Adrenal gland (tissue), 12 donors: Measurements from ENCODE around the gene PNPLA7. TPM values are rescaled to one million over a fixed set of nuclear protein-coding genes. Genes with fewer than 3 reads are reported as not detected.

Source experiments
- DNase-seq, 7 donors: peaks; one replicate each; pipeline ENCODE4 v3.0.0-alpha.2; 2019 to 2020
- H3K27ac ChIP-seq, 5 donors: fragments of 200-600 bp; sonication (generic) in 4 of 5; 1 replicate in 3 of 5; 2 replicates in 2 of 5; pipeline versions ENCODE4 v1.5.1 to v1.8.0; 2016 to 2020; ENCODE audit warnings: mild to moderate bottlenecking in 1 of 5
- H3K27me3 ChIP-seq: fragments of 200-600 bp; 2 replicates; pipeline ENCODE4 v1.8.0; 2021
- H3K36me3 ChIP-seq, 2 donors: fragments of 200-600 bp; replicated peaks in 1 of 2; 1 replicate in 1 of 2; 2 replicates in 1 of 2; pipeline versions ENCODE4 v1.5.1 to v1.8.0; 2018 to 2022
- H3K4me1 ChIP-seq, 2 donors: fragments of 200-600 bp; replicated peaks in 1 of 2; 1 replicate in 1 of 2; 2 replicates in 1 of 2; pipeline versions ENCODE4 v1.5.1 to v1.8.0; 2018 to 2021
- H3K4me3 ChIP-seq, 4 donors: fragments of 200-600 bp; sonication (generic) in 3 of 4; one replicate each; pipeline ENCODE4 v1.5.1; 2016 to 2018
- H3K9me3 ChIP-seq, 3 donors: fragments of 200-600 bp; sonication (generic) in 1 of 3; replicated peaks in 1 of 3; 1 replicate in 2 of 3; 2 replicates in 1 of 3; pipeline versions ENCODE4 v1.5.1 to v1.8.0; 2016 to 2021
- POLR2A ChIP-seq, 2 donors: fragments of 450-650 bp; IDR thresholded peaks; one replicate each; pipeline ENCODE4 v1.6.1; 2017; ENCODE audit warnings: antibody characterized with exemption in 2 of 2, mild to moderate bottlenecking in 2 of 2, moderate library complexity in 1 of 2
- WGBS, 4 donors: extraction: QIAGEN DNeasy Blood & Tissue Kit in 2 of 4; methylation state at CpG; one replicate each; pipeline versions ENCODE4 v1.1.5 to v1.1.7; 2013 to 2017; 5-methylcytosine and 5-hydroxymethylcytosine counted together
- intact Hi-C, 2 donors: fragments of 100-400 bp; cut with DNase I; formaldehyde crosslinking; loops; one replicate each; pipeline versions ENCODE4 v1.14.1 to v1.15.0; 2022 to 2023
- polyA plus RNA-seq, 3 donors: library from polyadenylated mRNA; stranded (reverse); fragments of 200-250 nt in 2 of 3; fragments of 350-450 nt in 1 of 3; fragmentation: Illumina TruSeq in 1 of 3; extraction: RNeasy Lipid Tissue Mini Kit (QIAGEN cat#74804) in 1 of 3; gene quantifications; one replicate each; pipeline ENCODE4 v1.2.3, GENCODE V29; 2013 to 2014
- total RNA-seq, 9 donors: library from RNA; depleted of rRNA in 4 of 9; stranded (reverse); fragments of >200 nt in 4 of 9; fragments of 120-200 nt in 1 of 9; fragmentation: NEBNext Ultra II Directional in 1 of 9; extraction: Animal tissue kit (Norgen Biotek cat#: 25700) in 1 of 9; gene quantifications; one replicate each; pipeline versions ENCODE4 v1.1.0 to v1.2.4, GENCODE V29; 2013 to 2023
- TF ChIP-seq, protein P1 (sequence below), 6 experiments: fragments of 450-650 bp in 4 of 6; fragments of 200-600 bp in 2 of 6; sonication (generic) in 1 of 6; IDR thresholded peaks; 1 replicate in 5 of 6; 2 replicates in 1 of 6; pipeline versions ENCODE4 v1.5.1 to v1.8.0; 2016 to 2021; ENCODE audit warnings: antibody characterized with exemption in 6 of 6, mild to moderate bottlenecking in 2 of 6, moderate library complexity in 1 of 6
- donor health status: healthy with polysubstance abuse.
- donor health status: Bipolar disorder and iron deficiency.
- donor health status: DM: yes; HTN: yes; CAD: no.
- donor health status: DM: no; HTN: no; CAD: no.
- donor health status: DM: no; HTN: no; CAD: no.
- donor health status: DM: yes; HTN: yes; CAD: no.

PNPLA7 gene
- total and polyA plus RNA-seq, 12 donors: 0.44 to 64.1 (median 10.8) TPM

DNA sequence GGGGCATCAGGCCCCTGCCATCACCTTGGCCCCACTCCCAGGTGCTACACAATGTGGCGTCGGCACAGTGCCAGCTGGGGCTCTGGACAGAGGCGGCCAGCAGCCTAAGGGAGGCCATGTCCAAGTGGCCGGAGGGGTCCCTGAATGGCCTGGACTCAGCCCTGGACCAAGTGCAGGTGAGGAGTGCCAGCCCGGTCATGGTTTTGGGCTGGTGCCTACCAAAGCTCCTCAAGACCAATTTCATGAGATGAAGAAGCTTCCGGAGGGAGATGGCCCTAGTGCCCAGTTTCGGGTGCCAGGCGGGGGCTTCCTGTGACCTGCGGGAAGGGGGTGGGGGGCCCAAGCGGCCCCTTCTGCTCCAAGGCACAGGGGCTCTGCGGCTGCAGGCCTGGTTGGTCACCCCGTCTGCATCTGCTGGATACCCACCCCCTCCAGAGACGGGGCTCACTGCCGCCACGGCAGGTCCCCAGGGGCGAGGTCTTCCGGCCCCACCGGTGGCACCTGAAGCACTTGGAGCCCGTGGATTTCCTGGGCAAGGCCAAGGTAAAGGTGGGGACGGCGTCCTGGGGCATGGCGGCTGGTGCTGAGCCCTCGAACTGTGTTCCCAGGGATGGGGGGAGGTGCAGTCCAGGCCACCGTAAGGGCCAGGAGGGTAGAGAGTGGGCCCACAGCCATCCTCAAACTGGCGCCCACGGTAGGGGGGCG is 121.2 kb downstream of the PNPLA7 start:
- H3K27me3 ChIP-seq: no peaks in the 10 kb centered on the region
- H3K36me3 ChIP-seq: no peaks in the 10 kb centered on the region
- H3K4me1 ChIP-seq: peaks cover 0 to 2% of the 10 kb centered on the region in 2 donors
- DNase-seq: no peak
- no peaks in the 10 kb centered on the region for H3K9me3 ChIP-seq
- H3K4me3 ChIP-seq: no peak overlapping the region
- H3K27ac ChIP-seq: no peak overlapping the region
- 79 to 87% (median 82%) methylated on average over 6 to 27 of the region's 27 CpGs for WGBS, 4 donors
- intact Hi-C loops: no loop called here
- TF ChIP-seq, protein P1, sequence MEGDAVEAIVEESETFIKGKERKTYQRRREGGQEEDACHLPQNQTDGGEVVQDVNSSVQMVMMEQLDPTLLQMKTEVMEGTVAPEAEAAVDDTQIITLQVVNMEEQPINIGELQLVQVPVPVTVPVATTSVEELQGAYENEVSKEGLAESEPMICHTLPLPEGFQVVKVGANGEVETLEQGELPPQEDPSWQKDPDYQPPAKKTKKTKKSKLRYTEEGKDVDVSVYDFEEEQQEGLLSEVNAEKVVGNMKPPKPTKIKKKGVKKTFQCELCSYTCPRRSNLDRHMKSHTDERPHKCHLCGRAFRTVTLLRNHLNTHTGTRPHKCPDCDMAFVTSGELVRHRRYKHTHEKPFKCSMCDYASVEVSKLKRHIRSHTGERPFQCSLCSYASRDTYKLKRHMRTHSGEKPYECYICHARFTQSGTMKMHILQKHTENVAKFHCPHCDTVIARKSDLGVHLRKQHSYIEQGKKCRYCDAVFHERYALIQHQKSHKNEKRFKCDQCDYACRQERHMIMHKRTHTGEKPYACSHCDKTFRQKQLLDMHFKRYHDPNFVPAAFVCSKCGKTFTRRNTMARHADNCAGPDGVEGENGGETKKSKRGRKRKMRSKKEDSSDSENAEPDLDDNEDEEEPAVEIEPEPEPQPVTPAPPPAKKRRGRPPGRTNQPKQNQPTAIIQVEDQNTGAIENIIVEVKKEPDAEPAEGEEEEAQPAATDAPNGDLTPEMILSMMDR (IDR thresholded peaks at IDR 0.05): no peak
- no peak for TF ChIP-seq POLR2A (IDR thresholded peaks at IDR 0.05)

DNA sequence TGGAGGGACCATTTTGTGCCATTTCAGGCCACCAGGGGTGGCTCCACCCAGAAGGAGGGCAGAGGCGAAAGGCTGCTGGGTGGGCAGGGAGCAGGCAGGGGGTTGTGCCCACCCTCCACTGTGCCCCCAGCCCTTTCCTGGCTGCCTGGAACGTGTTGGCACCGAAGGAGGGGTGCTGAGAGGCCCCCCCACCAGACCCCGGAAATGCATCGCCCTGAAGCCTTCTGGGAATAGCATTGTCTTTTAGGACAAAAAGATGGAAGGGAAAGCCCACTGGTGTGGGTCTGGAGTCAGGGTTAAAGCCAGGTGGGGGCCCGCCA is 121.9 kb downstream of the PNPLA7 start:
- DNase-seq: no peak
- H3K9me3 ChIP-seq: no peaks in the 10 kb centered on the region
- no peak for TF ChIP-seq POLR2A (IDR thresholded peaks at IDR 0.05)
- TF ChIP-seq, protein P1 (IDR thresholded peaks at IDR 0.05): no peak
- H3K27me3 ChIP-seq: no peaks in the 10 kb centered on the region
- peaks cover 0 to 8% of the 10 kb centered on the region in 2 donors for H3K4me1 ChIP-seq
- no peaks in the 10 kb centered on the region for H3K36me3 ChIP-seq
- no peak overlapping the region for H3K27ac ChIP-seq
- no peak overlapping the region for H3K4me3 ChIP-seq
- intact Hi-C loops: no loop called here
- 73 to 88% (median 74%) methylated on average over 5 to 6 of the region's 6 CpGs; no CpG with 5 or more reads in 1 of the 4 donors for WGBS, 4 donors

DNA sequence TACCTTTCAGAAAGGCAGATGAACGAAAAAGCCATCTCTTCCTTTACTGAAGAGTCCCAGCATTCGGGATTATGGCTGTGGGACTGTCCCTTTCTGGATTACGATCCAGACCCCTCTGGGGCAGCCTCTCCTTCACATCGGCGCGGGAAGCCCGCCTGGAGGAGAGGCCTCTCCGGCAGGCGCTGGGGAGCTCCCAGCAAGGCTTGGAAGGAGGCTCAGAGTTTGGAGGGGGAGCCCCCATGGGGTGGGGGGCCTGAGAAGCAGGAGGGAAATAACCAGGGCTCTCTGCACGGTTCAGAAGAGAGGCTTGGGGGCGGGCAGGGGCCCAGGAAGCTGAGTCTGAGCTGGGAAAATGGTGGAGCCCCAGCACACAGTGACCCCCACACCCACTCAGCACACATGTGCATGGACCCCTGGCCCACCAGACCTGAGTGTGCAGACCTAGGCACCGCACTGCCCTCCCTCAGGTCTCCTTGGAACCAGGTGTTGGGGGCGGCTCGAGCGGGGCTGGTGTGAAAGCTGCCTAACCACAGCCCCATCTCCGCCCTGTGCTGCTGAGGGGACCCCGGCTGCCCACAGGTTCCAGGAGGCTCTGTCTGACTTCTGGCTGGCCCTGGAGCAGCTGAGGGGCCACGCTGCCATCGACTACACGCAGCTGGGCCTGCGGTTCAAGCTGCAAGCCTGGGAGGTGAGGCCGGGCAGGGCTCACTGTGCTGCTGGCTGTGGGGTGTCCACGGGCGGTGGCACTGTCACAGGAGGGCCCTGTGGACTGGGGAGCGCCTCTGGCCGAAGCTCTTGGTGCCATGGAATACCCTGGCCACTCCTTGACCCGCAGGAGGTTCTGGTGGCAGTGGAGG is 122.5 kb downstream of the PNPLA7 start:
- WGBS, 4 donors: 85 to 92% (median 87%) methylated on average over 11 to 27 of the region's 27 CpGs
- no peak for DNase-seq
- TF ChIP-seq, protein P1 (IDR thresholded peaks at IDR 0.05): no peak

DNA sequence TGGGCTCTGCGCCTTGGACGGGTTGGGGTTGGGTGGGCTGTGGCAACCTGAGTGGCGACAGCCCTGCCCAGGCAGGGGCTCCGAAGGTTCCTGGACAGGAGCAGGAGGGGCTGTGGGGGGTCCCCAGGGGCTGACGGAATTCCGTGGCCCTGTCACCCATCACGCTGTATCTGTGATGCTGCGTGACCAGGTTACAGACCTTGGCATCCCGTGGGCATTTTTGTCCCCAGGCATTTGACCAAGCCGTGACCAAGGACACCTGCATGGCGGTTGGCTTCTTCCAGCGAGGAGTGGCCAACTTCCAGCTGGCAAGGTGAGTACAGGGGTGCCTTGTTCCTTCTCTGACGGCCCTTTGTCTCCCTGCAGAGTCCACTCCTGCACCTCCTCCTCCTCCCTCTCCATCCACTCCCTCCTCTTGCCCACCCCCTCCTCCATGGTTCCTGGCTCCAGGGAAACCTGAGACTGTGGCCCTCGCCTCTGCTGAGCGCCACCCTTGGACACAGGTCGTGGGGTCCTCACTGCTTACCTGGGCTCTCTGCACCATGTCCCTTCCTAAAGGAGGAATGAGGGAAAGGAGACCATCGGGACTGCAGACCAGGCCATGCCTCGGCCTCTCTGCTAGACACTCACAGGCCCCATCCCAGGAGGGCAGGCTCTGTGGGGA is 124.1 kb downstream of the PNPLA7 start:
- peak in 1 of 7 donors; percentile 35 for DNase-seq
- TF ChIP-seq, protein P1 (IDR thresholded peaks at IDR 0.05): no peak
- TF ChIP-seq POLR2A (IDR thresholded peaks at IDR 0.05): no peak
- no peaks in the 10 kb centered on the region for H3K9me3 ChIP-seq
- H3K4me3 ChIP-seq: no peak overlapping the region
- WGBS, 4 donors: 81 to 90% (median 82%) methylated on average over 8 to 18 of the region's 18 CpGs
- H3K27ac ChIP-seq: no peak overlapping the region
- H3K27me3 ChIP-seq: no peaks in the 10 kb centered on the region
- intact Hi-C loops: no loop called here
- peaks cover 0 to 19% of the 10 kb centered on the region in 2 donors for H3K4me1 ChIP-seq
- H3K36me3 ChIP-seq: no peaks in the 10 kb centered on the region

More for the DNA sequence above, 122.5 kb downstream of the PNPLA7 start:
- no peak overlapping the region for H3K4me3 ChIP-seq
- no peaks in the 10 kb centered on the region for H3K36me3 ChIP-seq
- no peaks in the 10 kb centered on the region for H3K27me3 ChIP-seq
- peaks cover 0 to 8% of the 10 kb centered on the region in 2 donors for H3K4me1 ChIP-seq
- no peaks in the 10 kb centered on the region for H3K9me3 ChIP-seq
- intact Hi-C loops: no loop called here
- no peak overlapping the region for H3K27ac ChIP-seq
